DOHH2 (cell line): Measurements from ENCODE around the gene SEMG2.

ENCODE experiments used
- CTCF ChIP-seq: fragments of 200-600 bp; sonication (generic); IDR thresholded peaks from one replicate; pipeline ENCODE4 v1.5.1; 2014; ENCODE audit warnings: antibody characterized with exemption, mild to moderate bottlenecking, low read depth, low read length; ENCODE audit not compliant: poor library complexity, severe bottlenecking
- EZH2phosphoT487 ChIP-seq: fragments of 200-600 bp; sonication (generic); IDR thresholded peaks from 2 replicates; pipeline ENCODE4 v1.6.1; 2017; ENCODE audit warnings: borderline replicate concordance, mild to moderate bottlenecking, antibody characterized with exemption, low read length, moderate library complexity, mixed read lengths

DNA sequence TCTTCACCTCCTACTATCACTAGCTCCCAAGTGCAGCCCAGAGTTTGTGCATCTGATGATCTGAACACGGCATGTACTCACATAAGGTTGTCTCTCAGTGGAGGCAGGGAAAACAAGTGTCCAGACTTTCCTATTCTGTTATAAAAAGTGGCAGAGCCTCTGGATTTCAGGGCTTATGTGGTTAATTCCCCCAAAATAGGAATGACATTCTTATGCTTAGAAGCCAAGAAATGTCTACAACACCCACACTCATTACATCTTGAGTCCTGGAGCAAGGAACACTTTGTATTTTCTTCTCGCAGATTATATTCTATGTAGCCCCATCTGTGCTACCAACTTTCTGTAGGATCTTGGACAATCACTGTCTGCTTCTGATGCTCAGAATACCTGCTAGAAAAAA is 27.8 kb upstream of the SEMG2 start:
- no peak for TF ChIP-seq CTCF
- no peak for TF ChIP-seq EZH2phosphoT487
